GM21360 (cell line): ENCODE results near the gene SERTAD4.
"Not testable (repeated sequence)": the region's sequence is repeated elsewhere in the genome, so short reads cannot be mapped to it uniquely, and the experiment has no call there.

Source experiments
- ATAC-seq: cut with Tn5 transposase; IDR thresholded peaks from one replicate; pipeline ENCODE4 v1.9.1; 2021; ENCODE audit warnings: mild to moderate bottlenecking, moderate library complexity; ENCODE audit not compliant: unreplicated experiment

SERTAD4 gene

GRCh38 chr1:210232511-210233215 lies at the start of gene SERTAD4:
TSS of gene SERTAD4 (plus strand) at chr1:210232796. CDS start at chr1:210237961, 5,165 bp downstream.
- ATAC-seq, result no peak

DNA sequence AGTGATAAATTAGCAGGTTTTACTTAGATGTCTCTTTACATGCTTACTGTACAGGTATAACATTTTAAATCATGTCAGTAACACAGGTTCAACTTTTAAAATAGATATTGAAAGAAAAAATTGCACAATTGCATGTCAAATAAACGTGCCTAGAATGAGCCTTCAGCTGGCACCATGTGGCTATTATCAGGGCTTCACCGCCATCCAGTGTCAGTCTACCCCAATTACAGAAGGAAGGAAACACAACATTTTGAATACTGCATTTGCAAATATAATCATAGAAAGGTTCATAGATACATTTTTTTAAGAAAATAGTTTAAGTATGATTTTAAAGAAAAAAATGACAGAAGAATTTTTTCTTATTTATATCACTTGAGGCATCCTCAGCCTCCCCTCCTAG lies 47.5 kb upstream of the SERTAD4 start:
- ATAC-seq, result no peak

DNA sequence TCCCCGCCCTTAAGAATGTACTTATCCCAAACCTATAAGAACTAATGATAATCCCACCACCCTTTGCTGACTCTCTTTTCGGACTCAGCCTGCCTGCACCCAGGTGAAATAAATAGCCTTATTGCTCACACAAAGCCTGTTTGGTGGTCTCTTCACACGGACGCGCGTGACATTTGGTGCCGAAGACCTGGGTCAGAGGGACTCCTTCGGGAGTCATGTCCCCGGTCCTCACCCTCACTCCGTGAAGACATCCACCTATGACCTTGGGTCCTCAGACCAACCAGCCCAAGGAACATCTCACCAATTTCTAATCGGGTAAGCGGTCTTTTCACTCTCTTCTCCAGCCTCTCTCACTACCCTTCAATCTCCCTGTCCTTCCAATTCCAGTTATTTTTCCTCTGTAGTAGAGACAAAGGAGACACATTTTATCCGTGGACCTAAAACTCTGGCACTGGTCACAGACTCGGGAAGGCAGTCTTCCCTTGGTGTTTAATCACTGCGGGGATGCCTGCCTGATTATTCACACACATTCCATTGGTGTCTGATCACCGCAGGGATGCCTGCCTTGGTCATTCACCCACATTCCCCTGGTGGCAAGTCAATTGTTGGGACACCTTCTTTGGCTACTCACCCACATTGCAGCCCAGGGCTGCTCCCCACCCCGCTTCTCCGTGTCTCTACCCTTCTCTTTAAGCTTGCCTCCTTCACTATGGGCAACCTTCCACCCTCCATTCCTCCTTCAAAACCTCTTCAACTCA lies 44.6 kb upstream of the SERTAD4 start:
- not testable (repeated sequence) for ATAC-seq

GRCh38 chr1:210189426-210189825 lies 43.2 kb upstream of the SERTAD4 start:
- no peak for ATAC-seq

- ATAC-seq, result no peak
Measured at GRCh38 chr1:210195635-210196160, 36.9 kb upstream of the SERTAD4 start.

- ATAC-seq, result not testable (repeated sequence)
Measured at GRCh38 chr1:210196266-210196665, 36.3 kb upstream of the SERTAD4 start.

- ATAC-seq, result no peak
Measured at GRCh38 chr1:210198840-210199239, 33.8 kb upstream of the SERTAD4 start.

DNA sequence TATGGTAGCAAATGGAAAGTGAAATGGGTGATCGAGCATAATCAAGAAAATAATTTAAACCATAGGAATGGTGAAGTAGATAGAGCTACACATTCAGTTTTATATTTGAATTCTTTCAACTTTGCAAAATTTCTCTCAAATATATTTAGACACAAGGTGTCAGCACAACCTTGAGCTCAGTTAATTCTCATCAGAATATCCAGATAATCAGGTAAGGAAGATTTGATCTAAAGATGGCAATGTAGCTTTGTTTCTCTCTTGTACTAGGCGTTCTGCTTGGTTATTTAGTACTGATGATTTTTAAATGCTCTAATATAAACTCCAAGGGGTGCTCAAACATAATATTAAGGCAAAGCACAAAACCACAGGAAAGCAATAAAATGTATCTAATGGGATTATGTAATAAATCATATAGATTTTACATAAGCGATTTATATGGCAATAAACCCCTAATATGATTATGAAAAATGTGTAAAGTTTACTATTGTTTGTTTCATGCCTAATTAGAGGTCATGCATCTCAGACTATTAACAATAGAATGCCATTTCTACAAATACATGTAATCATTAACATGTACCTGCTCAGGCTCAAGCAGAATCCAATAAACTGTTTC lies 32.4 kb upstream of the SERTAD4 start:
- no peak for ATAC-seq

DNA sequence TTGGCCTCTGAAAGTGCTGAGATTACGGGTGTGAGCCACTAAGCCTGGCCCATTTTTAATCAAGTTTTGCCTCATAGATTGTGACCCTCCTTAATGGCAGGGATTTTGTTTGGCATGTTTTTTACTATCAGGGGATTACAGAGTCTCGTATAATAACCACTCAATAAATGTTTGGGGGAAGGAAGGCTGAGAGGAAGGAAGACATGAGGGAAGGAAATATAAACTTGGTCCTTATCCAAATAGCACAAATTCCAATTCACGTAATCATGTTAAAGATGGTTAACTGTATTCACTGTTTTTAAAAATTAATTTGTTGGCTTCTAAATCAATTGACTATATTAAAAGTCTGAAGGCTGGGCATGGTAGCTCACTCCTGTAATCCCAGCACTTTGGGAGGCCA lies 30.9 kb upstream of the SERTAD4 start:
- no peak for ATAC-seq

DNA sequence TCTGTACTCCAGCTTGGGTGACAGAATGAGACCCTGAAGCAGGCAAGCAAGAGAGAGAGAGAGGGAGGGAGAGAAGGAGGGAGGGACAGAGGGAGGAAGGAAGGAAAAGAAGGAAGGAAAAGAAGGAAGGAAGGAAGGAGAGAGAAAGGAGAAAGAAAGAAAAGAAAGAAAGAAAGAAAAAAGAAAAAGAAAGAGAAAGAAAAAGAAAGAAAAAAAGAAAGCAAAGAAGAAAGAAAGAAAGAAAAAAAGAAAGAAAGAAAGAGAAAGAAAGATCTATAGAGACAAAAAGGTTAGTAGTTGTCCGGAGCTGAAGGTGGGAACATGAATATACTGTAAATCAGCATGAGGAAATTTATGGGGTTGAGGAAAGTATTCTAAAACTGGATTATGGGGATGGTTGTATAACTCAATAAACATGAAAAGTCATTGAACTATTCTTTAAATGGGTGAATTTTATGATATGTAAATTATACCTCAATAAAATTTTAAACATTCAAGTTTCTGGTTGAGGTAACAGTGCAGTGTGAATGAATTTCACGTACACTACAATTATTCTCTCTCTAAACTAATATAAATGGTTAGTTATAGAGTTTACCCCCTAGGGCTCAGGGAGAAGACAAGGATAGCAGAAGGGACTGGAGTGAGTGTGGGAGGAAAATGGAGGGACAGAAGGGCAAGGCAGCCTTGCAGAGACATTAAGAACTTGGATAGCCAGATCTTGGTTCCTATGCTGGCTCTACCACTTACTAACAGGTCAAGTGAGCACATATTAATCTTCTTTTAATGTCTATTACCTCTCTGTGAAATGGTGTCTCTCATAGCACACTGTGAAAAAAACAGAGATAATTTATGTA lies 24.8 kb upstream of the SERTAD4 start:
- no peak for ATAC-seq

GRCh38 chr1:210213335-210213734 lies 19.3 kb upstream of the SERTAD4 start:
- no peak for ATAC-seq

- no peak for ATAC-seq
Measured at GRCh38 chr1:210214573-210215409, 17.8 kb upstream of the SERTAD4 start.

DNA sequence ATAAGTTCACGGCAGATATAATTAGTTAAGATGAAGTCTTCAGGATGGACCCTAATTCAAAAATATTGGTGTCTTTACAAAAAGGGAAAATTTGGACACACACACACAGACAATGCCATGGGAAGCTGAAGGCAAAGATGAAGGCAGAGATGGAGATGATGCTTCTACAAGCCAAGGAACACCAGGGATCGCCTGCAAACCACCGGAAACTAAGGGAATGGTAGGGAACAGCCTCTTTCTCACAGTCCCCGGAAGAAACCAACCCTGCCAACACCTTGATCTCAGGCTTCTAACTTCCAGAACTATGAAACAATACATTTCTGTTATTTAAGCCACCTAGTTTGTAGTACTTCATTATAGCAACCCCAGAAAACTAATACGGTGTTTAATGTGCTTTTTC lies 15.1 kb upstream of the SERTAD4 start:
- ATAC-seq, result no peak

DNA sequence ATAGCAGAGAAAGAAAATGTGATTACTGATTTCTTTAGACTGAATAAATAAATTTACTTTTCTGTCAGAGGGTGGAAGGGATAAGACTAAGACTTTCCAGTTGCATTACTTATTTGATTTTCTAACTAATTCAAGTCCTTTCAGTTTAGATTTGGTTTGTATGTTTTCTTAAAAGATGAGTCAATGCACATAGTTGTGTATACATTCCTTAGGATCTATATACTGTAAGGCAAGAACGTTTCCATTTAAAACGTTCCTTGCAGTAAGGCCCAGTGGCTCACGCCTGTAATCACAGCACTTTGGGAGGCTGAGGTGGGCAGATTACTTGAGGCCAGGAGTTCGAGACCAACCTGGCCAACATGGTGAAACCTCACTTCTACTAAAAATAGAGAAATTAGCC lies 14.5 kb upstream of the SERTAD4 start:
- ATAC-seq, result no peak

DNA sequence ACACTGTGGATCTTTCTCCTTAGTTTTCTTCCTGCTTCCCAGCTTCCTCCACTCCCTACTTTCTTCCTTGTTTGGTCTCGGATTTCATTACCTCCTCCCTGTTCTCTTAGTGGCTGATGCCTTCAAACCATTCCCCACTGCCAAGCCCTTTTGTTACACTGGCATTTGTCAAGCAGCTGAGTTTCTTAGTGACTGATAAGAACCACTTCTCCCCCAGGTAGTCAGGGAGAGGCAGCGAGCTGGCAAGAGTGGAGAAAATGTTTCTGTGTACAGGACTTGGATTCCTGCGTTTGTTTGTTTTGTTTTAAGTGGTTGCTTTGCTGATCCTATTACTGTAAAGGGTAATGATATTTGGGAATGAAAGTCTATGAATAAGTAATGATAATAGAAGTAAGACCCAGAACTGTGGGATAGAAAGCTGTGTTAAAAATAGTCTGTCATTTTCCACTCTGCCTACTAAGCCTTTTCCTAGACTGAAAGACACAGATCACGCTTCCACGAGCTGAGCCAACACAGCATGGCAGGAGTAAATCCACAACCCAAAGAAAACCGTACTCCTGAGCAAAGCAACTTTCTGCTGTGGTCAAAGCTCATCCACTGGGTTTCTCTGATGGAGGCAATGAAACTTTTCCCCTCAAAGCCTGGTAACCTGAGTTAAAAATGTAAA lies 10.1 kb upstream of the SERTAD4 start:
- ATAC-seq, result no peak

- no peak for ATAC-seq
Measured at GRCh38 chr1:210223226-210223904, 9.2 kb upstream of the SERTAD4 start.

GRCh38 chr1:210228158-210228557 lies 4.4 kb upstream of the SERTAD4 start:
- no peak for ATAC-seq

DNA sequence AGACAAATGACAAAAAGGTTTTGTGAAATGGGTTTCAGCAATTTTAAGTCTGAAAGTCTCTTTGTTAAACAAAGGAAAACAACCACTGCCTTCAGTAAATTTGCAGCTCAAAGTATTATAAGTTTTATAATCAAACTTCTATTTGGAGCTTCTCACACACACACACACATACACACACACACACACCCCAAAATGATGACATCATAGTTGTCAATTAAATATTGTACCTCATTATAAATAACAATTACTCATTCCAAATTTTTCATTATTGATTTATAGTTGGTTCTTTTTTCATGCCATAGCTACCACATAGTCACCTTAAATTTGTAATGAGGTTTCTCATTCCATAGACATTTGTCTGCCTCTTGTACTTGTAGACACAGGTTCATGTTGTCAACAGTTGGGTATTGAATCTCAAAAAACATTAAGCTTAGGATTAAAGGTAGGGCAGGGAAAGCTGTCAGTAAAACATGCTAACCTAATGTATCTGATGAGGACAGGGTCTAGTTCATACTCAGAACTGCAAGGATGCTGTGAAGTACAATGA lies 2.4 kb upstream of the SERTAD4 start:
- ATAC-seq, result no peak
